HT1080 (cell line): Measurements from ENCODE around the gene ARF1. TPM values are rescaled to one million over a fixed set of nuclear protein-coding genes. Genes with fewer than 3 reads are reported as not detected.
A peak's percentile ranks its signal among the peaks of the same experiment; 100 is the strongest.

Experiments
- DNase-seq: peaks from one replicate; pipeline ENCODE4 v3.0.0-alpha.2; 2015; ENCODE audit warnings: low read depth
- total RNA-seq: library from RNA; depleted of rRNA; stranded (reverse); fragments of >200 nt; shearing (Covaris generic); gene quantifications from 2 replicates; pipeline ENCODE4 v1.2.3, GENCODE V29; 2014

The ARF1 gene
- total RNA-seq, 1 experiment from 2014 or later = 355 TPM

DNA sequence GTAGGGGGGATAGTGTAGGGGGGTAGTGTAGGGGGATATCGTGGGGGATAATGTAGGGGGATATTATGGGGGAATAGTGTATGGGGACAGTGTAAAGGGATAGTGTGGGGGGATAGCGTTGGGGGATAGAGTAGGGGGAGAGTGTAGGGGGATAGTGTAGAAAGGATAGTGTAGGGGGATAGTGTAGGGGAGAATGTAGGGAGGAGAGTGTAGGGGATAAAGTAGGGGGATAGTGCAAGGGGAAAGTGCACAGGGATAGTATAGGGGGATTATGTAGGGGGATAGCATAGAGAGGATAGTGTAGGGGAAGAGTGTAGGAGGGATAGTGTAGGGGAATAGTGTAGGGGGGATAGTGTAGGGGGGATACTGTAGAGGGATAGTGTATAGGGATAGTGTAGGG is 12.3 kb upstream of the ARF1 start:
- no peak for DNase-seq

DNA sequence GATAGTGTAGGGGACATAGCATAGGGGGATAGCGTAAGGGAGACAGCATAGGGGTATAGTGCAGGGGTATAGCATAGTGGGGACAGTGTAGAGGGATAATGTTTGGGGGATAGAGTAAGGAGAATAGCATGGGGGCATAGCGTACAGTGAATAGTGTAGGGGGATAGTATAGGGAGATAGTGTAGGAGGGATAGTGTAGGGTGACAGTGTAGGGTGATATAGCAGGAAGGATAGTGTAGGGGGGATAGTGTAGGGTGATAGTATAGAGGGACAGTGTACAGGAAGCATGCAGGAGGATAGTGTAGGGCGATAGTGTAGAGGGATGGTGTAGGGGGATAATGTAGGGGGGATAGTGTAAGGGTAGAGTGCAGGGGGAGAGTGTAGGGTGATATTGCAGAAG is 11.7 kb upstream of the ARF1 start:
- DNase-seq = no peak

DNA sequence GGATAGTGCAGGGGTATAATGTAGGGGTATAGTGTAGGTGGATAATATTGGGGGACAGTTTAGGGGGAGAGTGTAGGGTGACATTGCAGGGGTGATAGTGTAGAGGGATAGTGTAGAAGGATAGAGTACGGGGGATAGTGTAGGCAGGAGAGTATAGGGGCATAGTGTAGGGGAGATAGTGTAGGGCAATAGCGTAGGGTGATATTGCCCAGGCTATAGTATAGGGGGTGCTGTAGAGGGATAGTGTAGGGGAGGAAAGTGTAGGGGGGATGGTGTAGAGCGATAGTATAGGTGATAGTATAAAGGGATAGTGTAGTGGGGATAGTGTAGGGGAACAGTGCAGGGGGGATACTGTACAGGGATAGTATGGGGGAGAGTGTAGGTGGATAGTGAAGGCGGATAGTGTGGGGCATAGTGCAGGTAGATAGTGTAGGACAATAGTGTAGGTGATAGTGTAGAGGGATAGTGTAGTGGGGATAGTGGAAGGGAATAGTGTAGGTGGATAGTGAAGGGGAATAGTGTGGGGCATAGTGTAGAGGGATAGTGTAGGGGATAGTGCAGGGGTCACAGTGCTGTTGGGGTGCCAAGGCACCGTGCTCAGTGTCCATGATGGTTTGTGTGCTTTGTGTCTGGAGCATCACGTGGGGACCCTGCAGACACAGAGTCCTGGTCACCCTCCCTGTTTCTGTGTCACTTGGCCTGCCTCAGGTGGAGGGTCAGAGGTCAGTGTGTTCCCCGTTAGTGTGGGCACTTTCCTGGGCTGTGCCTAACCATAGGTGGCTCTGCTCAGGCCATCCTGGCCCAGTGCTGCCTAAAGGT is 10.5 kb upstream of the ARF1 start:
- DNase-seq = no peak

DNA sequence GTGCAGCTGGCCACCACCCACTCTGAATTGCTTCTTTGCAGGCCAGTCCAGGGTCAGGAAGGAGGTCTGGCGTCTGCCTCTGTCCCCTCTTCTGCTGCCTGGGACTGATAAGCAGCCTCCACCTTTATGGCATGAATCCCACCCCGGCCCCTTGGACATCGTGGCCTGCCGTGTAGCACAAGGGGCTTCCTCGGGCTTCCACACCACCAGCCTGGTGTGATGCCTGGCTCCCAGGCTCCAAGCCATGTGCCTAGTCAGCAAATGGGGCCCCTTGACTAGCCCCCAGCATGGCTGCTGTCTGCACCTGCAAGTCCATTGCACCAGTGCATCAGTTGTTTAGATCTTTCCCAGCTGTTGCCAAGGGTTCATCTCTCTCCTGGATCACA is 9.9 kb upstream of the ARF1 start:
- no peak for DNase-seq

DNA sequence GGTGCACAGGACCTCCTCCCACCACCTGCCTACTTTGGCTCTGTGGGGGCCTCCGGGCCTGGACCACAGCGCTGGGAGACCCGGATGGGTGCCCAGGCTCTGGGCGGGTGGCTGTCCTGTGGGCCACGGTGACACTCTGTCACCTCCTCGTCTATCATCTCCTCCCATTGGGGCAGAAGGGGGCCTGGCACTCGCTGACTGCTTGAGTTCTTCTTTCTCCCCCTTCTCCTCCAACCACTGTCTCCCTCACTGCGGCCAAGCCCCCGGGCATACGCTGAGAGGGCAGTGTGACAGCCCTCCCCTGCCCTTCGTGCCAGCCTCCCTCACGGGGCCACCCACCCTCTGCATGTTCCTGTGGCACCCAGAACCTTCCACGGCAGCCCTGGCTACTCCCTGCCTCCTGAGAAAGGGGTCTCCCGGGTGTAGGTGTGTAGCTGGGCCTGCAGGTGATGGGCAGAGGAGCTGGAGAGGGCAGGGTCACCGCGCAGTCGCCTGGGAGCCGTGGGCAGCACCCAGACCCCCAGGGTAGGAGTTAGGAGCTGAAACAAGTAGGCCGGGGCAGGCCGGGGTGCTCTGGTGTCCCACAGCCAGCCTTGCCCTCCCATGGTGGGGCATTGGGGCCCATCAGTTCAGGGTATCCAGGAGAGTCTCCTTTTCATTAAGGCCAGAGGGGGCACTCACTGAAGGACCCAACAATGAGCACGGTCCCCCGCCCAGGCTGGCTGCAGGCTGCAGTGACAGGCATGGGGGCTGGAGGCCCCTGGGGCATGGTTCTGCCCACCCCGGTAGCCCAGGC is 9.2 kb upstream of the ARF1 start:
- no peak for DNase-seq

DNA sequence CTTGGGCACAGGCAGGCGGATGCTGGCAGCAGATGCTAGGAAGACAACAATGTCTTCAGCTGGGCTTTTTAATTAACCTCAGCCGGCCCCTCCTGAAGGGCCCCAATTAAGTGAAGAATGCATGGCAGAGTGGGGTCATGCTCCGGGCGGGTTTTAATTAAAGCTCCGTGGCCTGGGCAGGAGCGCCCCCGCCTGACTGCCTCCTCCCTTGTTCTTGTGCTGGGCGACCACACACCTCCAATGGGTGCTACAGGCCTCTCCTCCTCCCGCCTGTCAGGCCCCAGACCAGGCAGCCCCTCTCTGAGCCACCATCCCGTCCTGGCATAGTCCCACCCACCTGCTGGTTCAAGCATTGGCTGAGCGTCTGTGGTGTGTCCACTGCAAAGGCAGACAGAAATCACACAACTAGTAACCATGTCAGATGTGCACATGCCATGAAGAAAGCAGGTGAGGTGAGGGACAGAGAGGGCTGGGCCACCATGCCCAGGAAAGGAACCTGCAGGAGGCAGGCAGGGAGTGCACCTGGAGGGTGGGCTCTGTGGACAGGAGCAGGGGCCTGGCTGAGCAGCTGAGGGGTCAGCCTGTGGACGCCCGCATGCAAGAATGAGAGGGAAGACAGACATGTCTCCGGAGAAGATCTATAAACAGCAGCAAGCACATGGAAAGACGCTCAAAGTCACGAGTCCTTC is 8.5 kb upstream of the ARF1 start:
- DNase-seq = peak; percentile 33

DNA sequence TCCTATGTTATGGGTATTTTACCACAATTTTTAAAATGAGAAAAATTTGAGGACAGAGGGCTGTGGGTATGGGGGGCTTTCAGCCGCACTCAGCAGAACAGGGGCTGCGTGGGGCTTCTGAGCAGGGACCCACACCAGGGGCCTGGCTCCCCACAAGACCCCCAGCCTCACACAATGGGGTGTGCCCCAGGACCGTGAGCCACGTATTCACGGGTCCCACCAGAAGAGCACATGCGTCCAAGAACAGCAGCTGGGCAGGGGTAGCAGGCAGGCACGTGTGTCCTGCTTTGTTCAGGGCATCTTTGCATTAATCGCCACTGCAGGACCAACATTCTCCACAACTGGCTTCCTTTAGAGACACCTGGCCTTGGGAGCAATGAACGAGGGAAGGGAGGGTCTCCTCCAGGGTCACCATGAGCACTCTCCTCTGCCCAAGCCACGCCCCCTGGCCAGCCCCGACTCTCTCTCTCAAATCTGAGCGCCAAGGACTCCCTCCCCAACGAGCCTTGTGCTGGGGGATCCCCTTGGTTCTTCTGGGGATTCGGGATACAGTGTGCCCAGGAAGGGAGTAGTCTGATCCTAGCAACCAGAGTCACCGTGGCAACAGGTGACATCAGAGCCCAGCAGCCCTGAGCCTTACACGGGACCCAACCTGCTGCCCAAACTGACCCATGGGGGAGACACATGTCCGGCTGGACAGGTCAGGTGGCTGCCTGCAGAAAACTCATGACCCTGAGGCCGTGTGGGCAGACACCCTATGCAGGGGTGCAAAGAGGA is 7.4 kb upstream of the ARF1 start:
- no peak for DNase-seq

DNA sequence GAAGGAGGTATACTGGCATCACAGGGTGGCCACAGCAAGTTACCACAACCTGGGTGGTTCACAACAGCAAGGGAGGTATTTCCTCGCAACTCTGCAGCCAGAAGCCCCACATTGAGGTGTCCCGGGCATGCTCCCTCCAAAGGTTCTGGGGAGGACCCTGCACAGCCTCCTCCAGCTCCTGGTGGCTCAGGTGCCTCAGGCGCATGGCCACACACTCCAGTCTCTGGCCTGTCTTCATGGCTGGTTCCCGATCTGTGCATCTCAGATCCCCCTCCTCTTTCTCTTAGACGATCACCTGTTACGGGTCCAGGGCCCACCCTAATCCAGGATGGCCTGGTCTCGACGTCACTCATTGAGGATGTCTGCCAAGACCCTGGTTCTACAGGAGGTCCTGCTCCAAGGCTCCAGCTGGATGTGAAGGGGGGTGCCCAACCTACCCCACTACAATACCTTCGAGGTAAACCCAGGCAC is 6.7 kb upstream of the ARF1 start:
- DNase-seq = no peak

DNA sequence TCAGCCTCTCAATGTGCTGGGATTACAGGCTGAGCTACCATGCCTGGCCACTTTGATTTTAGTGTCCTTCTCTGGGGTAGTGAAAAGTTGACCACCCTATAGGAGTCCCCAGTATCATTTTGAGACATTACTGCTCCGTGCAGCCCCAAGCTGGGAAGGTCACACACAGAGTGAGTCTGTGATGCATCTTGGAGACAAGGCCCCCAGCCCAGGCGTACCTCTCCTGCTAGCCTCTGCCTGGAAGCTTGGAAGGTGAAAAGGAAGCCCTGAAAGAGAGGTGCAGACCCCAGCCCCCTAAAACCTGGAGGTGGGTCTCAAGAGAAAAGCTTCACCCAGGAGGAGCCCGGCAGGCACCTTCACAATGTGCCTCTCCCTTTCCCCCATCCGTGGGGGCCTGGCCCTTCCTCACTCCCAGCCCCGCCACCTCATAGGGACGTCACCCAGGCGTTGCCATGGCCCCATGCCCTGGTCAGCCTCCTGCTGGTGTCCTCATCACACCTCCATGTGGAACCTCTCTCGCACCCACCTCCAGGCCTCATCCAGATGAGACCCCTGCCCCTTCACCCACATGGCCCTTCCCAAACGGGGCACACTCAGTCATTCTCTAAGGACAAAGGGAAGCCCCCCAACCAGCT is 5.6 kb upstream of the ARF1 start:
- no peak for DNase-seq

DNA sequence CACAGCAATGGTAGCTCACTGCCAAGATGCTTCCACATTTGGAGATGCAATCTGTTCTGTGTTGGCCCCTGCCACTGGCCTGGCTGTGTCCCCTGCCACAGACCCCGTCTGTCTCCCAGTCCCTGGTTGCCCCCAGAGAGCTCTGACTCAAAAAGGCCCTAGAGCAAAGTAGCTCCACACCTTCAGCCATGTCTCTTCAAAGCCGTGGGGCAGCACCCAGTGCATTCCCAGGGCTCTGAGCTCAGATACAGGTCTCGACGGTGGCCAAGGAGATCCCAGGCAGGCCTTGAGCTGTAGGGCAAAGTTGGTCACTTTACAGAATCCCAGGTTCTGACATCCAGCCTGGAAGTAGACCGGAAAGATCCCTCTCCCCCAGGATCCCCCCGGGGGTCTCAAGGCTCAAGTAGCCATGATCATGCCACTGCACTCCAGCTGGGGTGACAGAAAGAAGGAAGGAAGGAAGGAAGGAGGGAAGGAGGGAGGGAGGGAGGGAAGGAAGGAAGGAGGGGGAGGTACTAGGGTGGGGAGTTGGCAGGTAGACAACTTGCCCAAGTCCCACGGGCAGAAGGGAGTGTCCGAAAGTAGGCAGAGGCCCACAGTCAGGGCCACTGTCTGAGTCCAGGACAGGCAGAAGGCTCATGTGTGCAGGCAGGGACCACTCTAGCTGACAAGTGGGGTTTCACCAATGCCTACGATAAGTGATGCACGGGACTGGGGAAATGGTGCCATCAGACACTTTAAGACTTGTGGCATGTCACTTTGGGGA is 4.8 kb upstream of the ARF1 start:
- DNase-seq = no peak

DNA sequence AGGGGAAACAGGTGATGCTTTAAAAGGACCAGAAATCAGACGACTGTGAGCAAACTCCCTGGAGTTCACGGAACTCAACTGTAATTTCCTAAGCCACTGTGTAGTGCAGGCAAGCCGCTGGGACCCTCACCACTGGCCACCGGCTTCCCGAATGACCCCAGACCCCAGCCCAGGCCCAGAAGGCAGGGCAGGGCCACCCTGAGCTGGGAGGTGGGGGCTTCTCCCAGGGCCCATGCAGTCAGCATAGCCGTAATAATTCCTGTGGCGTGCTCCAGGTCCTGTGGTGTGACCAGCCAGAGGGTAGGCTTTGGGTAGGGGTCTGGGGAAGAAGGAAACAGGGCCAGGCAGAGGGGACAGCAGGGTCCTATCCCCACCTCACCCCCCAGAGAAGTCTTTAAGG is 3.5 kb upstream of the ARF1 start:
- no peak for DNase-seq

DNA sequence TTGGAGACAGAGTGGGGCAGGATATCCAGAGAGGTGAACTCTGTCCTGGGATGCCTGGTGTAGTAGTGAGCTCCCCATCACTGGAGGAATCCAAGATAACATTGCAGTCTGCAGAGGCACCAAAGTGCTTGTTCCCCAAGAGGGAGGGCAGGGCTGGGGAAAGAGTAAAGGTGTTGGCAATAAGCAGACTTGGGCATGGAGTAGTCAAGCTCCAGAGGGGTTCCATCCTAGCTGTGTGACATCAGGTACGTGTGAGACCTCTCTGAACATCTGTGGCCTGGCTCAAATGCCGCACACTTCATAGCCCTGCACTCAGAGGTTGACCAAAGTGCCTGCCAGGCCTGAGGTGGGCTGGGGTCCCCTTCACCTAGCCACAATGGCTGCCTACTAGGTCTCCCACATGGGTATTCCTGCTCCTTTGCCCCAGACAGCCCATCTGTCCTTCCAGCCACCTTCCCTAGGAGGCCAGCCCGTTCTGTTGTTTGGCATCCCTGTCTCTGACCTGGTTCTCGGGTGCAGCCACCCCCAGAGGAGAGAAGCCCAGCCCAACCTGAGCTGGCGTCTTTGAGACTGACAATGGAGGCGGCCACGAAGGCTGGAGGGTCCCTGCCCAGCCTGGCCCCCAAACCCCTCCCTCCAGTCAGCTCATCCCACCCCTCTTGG is 2.8 kb upstream of the ARF1 start:
- no peak for DNase-seq

DNA sequence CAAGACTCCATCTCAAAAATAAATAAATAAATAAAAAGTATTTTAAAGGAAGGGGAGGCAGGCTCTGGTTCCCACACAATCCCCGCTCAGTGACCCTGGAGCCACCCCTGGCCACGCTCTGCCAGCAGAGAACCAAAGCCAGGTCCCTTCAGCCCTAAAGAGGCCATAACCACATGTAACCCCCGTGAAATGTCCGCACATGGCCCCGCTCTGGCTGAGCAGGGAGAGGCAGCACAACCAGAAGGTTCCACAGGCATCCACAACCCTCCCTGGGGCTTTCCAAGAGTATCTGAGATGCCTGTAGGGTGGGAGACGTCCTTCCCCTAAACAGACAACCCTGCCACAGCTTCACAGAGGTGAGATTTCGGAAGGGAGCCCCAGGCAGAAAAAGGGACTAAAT is 1.4 kb upstream of the ARF1 start:
- DNase-seq = no peak

DNA sequence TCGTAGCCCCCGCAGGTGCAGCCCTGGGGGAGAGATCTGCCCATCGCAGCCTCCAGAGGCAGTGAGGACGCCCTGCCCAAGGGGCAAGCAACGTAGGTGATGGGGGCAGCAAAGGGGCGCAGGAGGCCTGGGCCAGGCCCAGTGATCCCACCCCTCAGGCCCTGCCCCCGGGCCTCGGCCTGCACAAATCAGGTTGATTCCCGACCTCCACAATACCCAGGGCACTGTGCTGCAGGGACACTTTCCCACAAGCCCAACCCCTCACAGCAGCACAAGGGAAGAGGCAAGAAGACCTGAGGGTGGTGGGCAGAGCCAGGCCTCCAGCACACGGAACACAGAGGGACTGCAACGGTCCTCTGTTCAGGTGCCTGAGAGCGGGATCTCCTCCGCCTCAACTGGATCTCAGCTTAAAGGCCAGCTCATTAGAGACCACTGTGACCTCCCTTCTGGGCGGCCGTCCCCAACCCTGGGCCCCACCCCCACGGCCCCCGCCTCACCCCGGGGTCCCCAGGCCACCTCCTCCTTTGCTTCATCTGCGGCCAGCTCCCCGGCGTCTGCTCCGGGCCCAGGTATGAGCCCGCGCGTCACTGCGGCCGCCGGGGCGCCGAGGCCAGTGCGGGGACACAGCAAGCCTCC is 812 bp upstream of the ARF1 start:
- no peak for DNase-seq

DNA sequence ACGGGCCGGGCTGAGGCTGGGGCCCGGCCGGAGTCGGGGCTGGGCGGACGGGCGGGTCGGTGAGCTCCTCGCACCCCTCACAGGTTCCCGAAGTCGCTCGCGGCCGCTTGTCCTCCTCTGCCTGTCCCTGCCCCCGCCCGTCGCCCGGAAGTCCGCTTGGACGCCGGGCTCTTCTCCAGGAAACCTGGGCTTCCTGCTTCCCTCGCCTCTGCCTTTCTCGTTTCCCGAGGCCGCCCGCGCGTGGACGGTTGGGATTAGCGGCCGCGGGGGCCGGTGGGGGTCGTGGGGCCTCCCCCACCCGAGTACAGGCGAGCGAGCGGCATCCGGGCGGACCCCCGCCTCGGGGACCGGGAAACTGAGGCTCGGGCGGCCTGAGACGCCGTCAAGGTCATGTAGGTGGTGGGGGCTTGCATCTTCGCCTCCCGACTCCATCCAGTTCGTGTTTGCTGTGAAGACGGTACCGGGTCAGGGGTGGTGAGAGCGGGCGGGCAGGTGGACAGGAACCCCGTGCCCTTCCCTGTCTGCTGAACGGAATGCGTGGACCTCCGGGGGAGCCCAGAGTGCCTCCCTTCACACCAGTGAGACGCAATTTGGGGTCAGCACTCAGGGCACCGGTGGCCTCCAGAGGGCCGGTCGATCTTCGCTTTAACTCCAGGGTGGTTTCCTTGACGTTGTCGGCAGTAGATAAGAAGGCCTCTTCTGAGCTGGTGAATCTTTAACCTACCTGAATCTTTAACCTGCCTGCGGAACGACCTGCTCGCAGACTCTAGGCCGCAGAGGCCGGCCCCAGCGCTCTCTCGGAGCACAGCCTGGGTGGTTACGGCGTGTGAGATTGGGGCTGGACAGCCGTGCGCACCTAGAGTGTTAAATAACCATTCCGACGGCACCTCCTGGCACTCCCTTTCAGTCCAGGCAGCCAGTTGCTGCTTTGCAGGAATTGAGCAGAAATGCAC is 686 bp downstream of the ARF1 start:
- DNase-seq = no peak

DNA sequence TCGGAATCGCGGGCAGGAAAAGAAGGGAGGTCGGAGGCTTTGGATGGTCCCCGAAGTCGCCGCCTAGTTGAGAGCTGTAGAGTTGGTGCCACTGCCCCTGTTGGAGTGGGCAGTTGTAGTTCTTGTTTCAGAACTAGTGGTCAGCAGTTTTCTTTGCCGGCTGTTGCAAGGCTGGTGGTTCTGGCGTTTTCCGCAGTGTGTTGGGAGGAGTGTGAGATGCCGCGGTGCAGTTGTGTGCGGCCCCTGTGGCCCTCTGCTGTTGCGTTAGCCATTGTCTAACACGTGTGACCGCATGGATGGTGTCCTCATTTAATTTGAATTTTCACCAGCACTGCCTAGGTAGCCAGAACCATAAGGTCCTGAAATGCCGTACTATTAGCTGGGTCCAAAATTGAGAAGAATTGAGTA is 1.4 kb downstream of the ARF1 start:
- DNase-seq = no peak

DNA sequence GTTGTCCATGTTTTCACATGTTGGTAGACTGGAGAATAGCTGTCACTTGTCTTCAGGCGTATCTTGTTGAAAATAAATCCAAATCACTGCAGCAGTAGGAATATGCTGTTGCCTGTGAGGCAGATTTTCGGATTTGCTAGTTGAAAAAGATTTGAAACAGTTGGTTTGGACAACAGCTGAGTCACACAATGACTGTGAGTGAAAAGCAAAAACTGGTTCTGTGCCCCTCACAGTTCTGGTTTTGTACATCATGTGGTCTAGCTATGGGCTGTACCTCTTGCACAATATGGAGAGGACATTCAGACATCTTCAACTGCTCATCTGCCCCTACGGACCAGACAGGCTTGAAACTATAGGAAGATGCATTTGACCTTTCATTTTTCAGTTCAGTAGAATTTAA is 1.8 kb downstream of the ARF1 start:
- peak; percentile 48 for DNase-seq

DNA sequence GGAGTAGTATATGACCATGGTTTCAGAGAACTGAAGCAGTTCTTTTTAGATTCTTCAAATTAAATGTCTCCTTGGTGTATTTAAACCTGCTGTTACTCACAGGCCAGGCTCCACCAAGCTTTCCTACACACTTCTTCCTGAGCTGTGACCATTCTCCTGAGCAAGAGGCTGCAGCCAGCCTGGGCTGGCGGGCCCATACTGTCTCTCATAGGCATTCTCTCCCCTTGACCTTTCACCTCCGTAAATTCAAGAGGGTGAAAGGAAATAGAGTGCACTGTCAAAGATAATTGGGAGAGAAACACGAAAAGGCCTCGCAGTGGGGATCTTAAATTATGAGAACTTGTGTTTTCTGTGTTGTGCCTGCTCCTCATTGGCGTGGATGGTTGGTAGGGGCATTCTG is 2.3 kb downstream of the ARF1 start:
- DNase-seq = no peak
